Ascending aorta (tissue), 2 donors: ENCODE data around the gene PFKFB2. TPM values are rescaled to one million over a fixed set of nuclear protein-coding genes. Genes with fewer than 3 reads are reported as not detected.

Source experiments
- DNase-seq, 2 donors: peaks; one replicate each; pipeline ENCODE4 v3.0.0-alpha.2; 2019; ENCODE audit warnings: low spot score in 2 of 2
- H3K27ac ChIP-seq, 2 donors: fragments of 200-600 bp; sonication (generic); one replicate each; pipeline ENCODE4 v1.5.1; 2016 to 2017; ENCODE audit warnings: mild to moderate bottlenecking in 1 of 2
- H3K27me3 ChIP-seq: fragments of 200-600 bp; sonication (generic); one replicate; pipeline ENCODE4 v1.5.1; 2017
- H3K36me3 ChIP-seq, 2 donors: fragments of 200-600 bp; sonication (generic); one replicate each; pipeline ENCODE4 v1.5.1; 2016
- H3K4me1 ChIP-seq, 2 donors: fragments of 200-600 bp; sonication (generic); one replicate each; pipeline ENCODE4 v1.5.1; 2016 to 2017; ENCODE audit warnings: mild to moderate bottlenecking in 1 of 2
- H3K4me3 ChIP-seq, 2 donors: fragments of 200-600 bp; sonication (generic); one replicate each; pipeline ENCODE4 v1.5.1; 2016 to 2017; ENCODE audit warnings: mild to moderate bottlenecking in 1 of 2
- H3K9me3 ChIP-seq, 2 donors: fragments of 200-600 bp; sonication (generic); one replicate each; pipeline ENCODE4 v1.5.1; 2016
- intact Hi-C: fragments of 100-400 bp; cut with DNase I; formaldehyde crosslinking; loops from one replicate; pipeline ENCODE4 v1.15.1; 2023
- total RNA-seq: library from RNA; depleted of rRNA; stranded (reverse); fragments of >200 nt; gene quantifications from one replicate; pipeline ENCODE4 v1.1.0, GENCODE V29; 2016
- TF ChIP-seq, protein P1 (sequence below), 3 experiments: fragments of 200-600 bp in 2 of 3; fragments of 450-650 bp in 1 of 3; sonication (generic) in 2 of 3; IDR thresholded peaks; one replicate each; pipeline ENCODE4 v1.5.1; 2016 to 2019; ENCODE audit warnings: antibody characterized with exemption in 3 of 3, mild to moderate bottlenecking in 1 of 3, moderate library complexity in 1 of 3

PFKFB2 gene
- total RNA-seq, 1 donor from 2014 or later, result 1.2 TPM

GRCh38 chr1:207058878-207059867 is 6.1 kb downstream of the PFKFB2 start:
- intact Hi-C loops, result loop anchor here (10.0 kb wide), 3 partner anchors 144 to 1146 kb away; partner anchors contain the start of gene RASSF5
- no peak for DNase-seq
- H3K4me1 ChIP-seq, result no peaks in the 10 kb centered on the region

DNA sequence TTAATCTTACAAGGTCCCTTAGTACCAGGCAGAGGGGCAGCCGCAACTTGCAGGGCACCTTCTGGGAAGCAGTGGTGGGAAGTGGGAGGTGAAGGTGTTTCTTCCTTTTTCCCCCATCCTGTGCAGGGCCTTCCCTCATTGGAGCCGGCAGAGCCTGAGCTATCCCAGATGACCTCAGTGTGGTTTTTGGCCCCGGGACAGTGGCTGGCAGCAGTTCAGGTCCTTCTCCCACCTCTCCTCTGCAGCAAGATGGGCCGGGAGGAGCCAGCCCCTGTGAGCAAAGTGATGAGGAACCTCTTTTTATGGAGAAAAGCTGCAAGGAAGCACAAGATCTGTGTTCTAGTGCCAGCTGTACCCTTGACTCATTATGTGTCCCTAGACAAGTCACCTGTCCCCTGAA is 6.8 kb downstream of the PFKFB2 start:
- intact Hi-C loops, result loop anchor here (10.0 kb wide), 3 partner anchors 145 to 1145 kb away; partner anchors contain the start of gene RASSF5
- H3K36me3 ChIP-seq, result peaks cover 16 to 27% of the 10 kb centered on the region in 2 donors

More at GRCh38 chr1:207058878-207059867, 6.1 kb downstream of the PFKFB2 start:
- Histone ChIP-seq H3K27ac (no peak overlapping the region), H3K36me3 (peaks cover 16 to 27% of the 10 kb centered on the region in 2 donors), H3K4me3 (no peak overlapping the region), H3K27me3 (no peaks in the 10 kb centered on the region), H3K9me3 (no peaks in the 10 kb centered on the region)
- TF ChIP-seq, protein P1, sequence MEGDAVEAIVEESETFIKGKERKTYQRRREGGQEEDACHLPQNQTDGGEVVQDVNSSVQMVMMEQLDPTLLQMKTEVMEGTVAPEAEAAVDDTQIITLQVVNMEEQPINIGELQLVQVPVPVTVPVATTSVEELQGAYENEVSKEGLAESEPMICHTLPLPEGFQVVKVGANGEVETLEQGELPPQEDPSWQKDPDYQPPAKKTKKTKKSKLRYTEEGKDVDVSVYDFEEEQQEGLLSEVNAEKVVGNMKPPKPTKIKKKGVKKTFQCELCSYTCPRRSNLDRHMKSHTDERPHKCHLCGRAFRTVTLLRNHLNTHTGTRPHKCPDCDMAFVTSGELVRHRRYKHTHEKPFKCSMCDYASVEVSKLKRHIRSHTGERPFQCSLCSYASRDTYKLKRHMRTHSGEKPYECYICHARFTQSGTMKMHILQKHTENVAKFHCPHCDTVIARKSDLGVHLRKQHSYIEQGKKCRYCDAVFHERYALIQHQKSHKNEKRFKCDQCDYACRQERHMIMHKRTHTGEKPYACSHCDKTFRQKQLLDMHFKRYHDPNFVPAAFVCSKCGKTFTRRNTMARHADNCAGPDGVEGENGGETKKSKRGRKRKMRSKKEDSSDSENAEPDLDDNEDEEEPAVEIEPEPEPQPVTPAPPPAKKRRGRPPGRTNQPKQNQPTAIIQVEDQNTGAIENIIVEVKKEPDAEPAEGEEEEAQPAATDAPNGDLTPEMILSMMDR (IDR thresholded peaks at IDR 0.05), result no peak

GRCh38 chr1:207060596-207060995 is 7.5 kb downstream of the PFKFB2 start:
- no peak for DNase-seq
- intact Hi-C loops, result no loop called here
- H3K9me3 ChIP-seq, result no peaks in the 10 kb centered on the region
- H3K4me1 ChIP-seq, result no peaks in the 10 kb centered on the region
- H3K27me3 ChIP-seq, result no peaks in the 10 kb centered on the region
- H3K36me3 ChIP-seq, result peaks cover 16 to 28% of the 10 kb centered on the region in 2 donors
- no peak overlapping the region for H3K27ac ChIP-seq
- no peak overlapping the region for H3K4me3 ChIP-seq
- TF ChIP-seq, protein P1 (IDR thresholded peaks at IDR 0.05), result no peak

More for the DNA sequence above, 6.8 kb downstream of the PFKFB2 start:
- no peaks in the 10 kb centered on the region for H3K9me3 ChIP-seq
- TF ChIP-seq, protein P1 (IDR thresholded peaks at IDR 0.05), result no peak
- no peak for DNase-seq
- H3K4me3 ChIP-seq, result no peak overlapping the region
- H3K27ac ChIP-seq, result no peak overlapping the region
- H3K27me3 ChIP-seq, result no peaks in the 10 kb centered on the region
- H3K4me1 ChIP-seq, result no peaks in the 10 kb centered on the region

GRCh38 chr1:207062058-207062457 is 9.0 kb downstream of the PFKFB2 start:
- Histone ChIP-seq H3K27me3 (no peaks in the 10 kb centered on the region), H3K4me1 (no peaks in the 10 kb centered on the region), H3K9me3 (no peaks in the 10 kb centered on the region), H3K4me3 (no peak overlapping the region), H3K36me3 (peaks cover 19 to 32% of the 10 kb centered on the region in 2 donors), H3K27ac (no peak overlapping the region)
- DNase-seq, result no peak
- TF ChIP-seq, protein P1 (IDR thresholded peaks at IDR 0.05), result no peak
- intact Hi-C loops, result no loop called here

DNA sequence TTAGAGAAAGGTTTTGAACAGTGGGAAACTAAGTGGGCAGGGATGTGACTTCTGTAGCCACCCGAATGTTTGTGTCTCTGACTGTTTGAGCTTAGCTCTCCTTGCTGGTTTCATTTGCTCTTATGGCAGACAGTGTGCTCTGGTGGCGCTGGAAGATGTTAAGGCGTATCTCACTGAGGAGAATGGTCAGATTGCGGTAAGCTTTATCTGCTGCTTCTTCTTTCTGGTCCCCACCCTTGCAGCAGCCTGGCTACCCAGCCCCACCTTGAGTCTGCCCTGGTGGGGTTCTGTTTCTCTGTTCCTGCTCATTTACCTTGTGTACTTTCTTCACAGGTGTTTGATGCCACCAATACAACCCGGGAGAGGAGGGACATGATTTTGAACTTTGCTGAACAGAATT is 9.9 kb downstream of the PFKFB2 start:
- H3K9me3 ChIP-seq, result no peaks in the 10 kb centered on the region
- no peaks in the 10 kb centered on the region for H3K4me1 ChIP-seq
- TF ChIP-seq, protein P1 (IDR thresholded peaks at IDR 0.05), result no peak
- no peak for DNase-seq
- no peak overlapping the region for H3K4me3 ChIP-seq
- peaks cover 23 to 41% of the 10 kb centered on the region in 2 donors for H3K36me3 ChIP-seq
- intact Hi-C loops, result no loop called here
- H3K27ac ChIP-seq, result no peak overlapping the region
- H3K27me3 ChIP-seq, result no peaks in the 10 kb centered on the region
